Loucy (cell line): ENCODE measurements around the gene CTSE.
A peak's percentile ranks its signal among the peaks of the same experiment; 100 is the strongest.

Source experiments
- H2AFZ ChIP-seq: fragments of 200-600 bp; sonication (generic); 2 replicates; pipeline ENCODE4 v1.6.0; 2016; ENCODE audit warnings: antibody characterized with exemption, mild to moderate bottlenecking, low read length, moderate library complexity
- H3F3A ChIP-seq: fragments of 200-600 bp; 2 replicates; pipeline ENCODE4 v1.6.0; 2016; ENCODE audit warnings: antibody characterized with exemption, low read depth, mild to moderate bottlenecking
- H3K27me3 ChIP-seq: fragments of 200-600 bp; sonication (generic); 2 replicates; pipeline ENCODE4 v1.6.1; 2014; ENCODE audit warnings: low read length, mild to moderate bottlenecking; ENCODE audit not compliant: insufficient read depth, poor library complexity, severe bottlenecking
- H3K36me3 ChIP-seq: fragments of 200-600 bp; sonication (generic); 2 replicates; pipeline ENCODE4 v1.6.1; 2016; ENCODE audit warnings: low read length; ENCODE audit not compliant: insufficient read depth
- H3K4me1 ChIP-seq: fragments of 200-600 bp; sonication (generic); 2 replicates; pipeline ENCODE4 v1.5.1; 2014; ENCODE audit warnings: low read length, mild to moderate bottlenecking; ENCODE audit not compliant: insufficient read depth, poor library complexity, severe bottlenecking
- H3K4me2 ChIP-seq: fragments of 200-600 bp; sonication (generic); 2 replicates; pipeline ENCODE4 v1.6.0; 2014; ENCODE audit warnings: antibody characterized with exemption, low read length, low read depth, mild to moderate bottlenecking; ENCODE audit not compliant: poor library complexity, severe bottlenecking
- H3K4me3 ChIP-seq: fragments of 200-600 bp; sonication (generic); 2 replicates; pipeline ENCODE4 v1.5.1; 2014; ENCODE audit warnings: low read length, mild to moderate bottlenecking, mixed read lengths; ENCODE audit not compliant: poor library complexity, severe bottlenecking
- H3K79me2 ChIP-seq: fragments of 200-600 bp; sonication (generic); 2 replicates; pipeline ENCODE4 v1.6.1; 2014; ENCODE audit warnings: low read length; ENCODE audit not compliant: insufficient read depth
- H3K9ac ChIP-seq: fragments of 200-600 bp; sonication (generic); 2 replicates; pipeline ENCODE4 v1.6.0; 2014; ENCODE audit warnings: mild to moderate bottlenecking, low read depth, low read length, moderate library complexity; ENCODE audit not compliant: poor library complexity, severe bottlenecking
- H3K9me2 ChIP-seq: fragments of 200-600 bp; sonication (generic); replicated peaks from 2 replicates; pipeline ENCODE4 v1.6.1; 2016; ENCODE audit warnings: low read depth, low read length, mixed read lengths
- H3K9me3 ChIP-seq: fragments of 200-600 bp; sonication (generic); 2 replicates; pipeline ENCODE4 v1.6.1; 2014; ENCODE audit warnings: mild to moderate bottlenecking, antibody characterized with exemption, low read length, low read depth; ENCODE audit not compliant: insufficient read depth
- H4K20me1 ChIP-seq: fragments of 200-600 bp; sonication (generic); 2 replicates; pipeline ENCODE4 v1.6.0; 2014; ENCODE audit warnings: antibody characterized with exemption, low read length, mild to moderate bottlenecking; ENCODE audit not compliant: insufficient read depth, poor library complexity, severe bottlenecking
- EZH2phosphoT487 ChIP-seq: fragments of 200-600 bp; IDR thresholded peaks from 2 replicates; pipeline ENCODE4 v1.6.1; 2018; ENCODE audit warnings: antibody characterized with exemption, mild to moderate bottlenecking, moderate library complexity, borderline replicate concordance
- TF ChIP-seq, protein P1 (sequence below): fragments of 200-600 bp; sonication (generic); conservative IDR thresholded peaks from 2 replicates; pipeline ENCODE4 v1.5.1; 2014; ENCODE audit warnings: mild to moderate bottlenecking, antibody characterized with exemption, low read length

Gene CTSE

DNA sequence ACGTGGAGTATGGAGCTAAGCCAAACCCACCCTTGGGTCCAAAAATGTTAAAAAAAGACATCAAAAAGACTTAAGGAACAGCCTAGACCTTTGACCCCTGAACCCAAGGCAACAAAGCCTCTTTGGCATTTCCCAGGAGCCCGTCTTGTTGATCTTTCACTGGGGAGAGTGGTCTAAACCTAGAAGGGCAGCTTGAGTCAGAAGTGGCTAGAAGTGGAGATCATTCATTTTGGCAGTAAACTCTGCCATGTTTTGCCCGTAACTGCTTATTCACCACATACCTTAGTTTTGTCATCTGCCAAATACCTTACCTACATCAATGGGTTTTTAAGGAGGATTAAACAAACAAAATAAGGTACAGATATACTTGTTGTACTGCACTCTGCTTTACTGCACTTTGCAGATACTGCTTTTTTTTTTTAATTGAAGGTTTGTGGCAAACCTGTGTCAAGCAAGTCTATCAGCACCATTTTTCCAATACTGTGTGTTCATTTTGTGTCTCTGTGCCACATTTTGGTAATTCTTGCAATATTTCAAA is 1.7 kb upstream of the CTSE start:
- H3K27me3 ChIP-seq, result no peaks in the 10 kb centered on the region
- H2AFZ ChIP-seq, result no peak overlapping the region
- no peaks in the 10 kb centered on the region for H3K79me2 ChIP-seq
- no peak overlapping the region for H3K4me3 ChIP-seq
- no peak overlapping the region for H3K4me2 ChIP-seq
- H3K36me3 ChIP-seq, result no peaks in the 10 kb centered on the region
- H3K9me2 ChIP-seq, result no peaks in the 10 kb centered on the region
- no peaks in the 10 kb centered on the region for H3K9me3 ChIP-seq
- no peaks in the 10 kb centered on the region for H3F3A ChIP-seq
- no peak for TF ChIP-seq EZH2phosphoT487
- TF ChIP-seq, protein P1, sequence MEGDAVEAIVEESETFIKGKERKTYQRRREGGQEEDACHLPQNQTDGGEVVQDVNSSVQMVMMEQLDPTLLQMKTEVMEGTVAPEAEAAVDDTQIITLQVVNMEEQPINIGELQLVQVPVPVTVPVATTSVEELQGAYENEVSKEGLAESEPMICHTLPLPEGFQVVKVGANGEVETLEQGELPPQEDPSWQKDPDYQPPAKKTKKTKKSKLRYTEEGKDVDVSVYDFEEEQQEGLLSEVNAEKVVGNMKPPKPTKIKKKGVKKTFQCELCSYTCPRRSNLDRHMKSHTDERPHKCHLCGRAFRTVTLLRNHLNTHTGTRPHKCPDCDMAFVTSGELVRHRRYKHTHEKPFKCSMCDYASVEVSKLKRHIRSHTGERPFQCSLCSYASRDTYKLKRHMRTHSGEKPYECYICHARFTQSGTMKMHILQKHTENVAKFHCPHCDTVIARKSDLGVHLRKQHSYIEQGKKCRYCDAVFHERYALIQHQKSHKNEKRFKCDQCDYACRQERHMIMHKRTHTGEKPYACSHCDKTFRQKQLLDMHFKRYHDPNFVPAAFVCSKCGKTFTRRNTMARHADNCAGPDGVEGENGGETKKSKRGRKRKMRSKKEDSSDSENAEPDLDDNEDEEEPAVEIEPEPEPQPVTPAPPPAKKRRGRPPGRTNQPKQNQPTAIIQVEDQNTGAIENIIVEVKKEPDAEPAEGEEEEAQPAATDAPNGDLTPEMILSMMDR, result no peak
- no peaks in the 10 kb centered on the region for H4K20me1 ChIP-seq
- H3K9ac ChIP-seq, result no peak overlapping the region
- H3K4me1 ChIP-seq, result peaks cover 14% of the 10 kb centered on the region

DNA sequence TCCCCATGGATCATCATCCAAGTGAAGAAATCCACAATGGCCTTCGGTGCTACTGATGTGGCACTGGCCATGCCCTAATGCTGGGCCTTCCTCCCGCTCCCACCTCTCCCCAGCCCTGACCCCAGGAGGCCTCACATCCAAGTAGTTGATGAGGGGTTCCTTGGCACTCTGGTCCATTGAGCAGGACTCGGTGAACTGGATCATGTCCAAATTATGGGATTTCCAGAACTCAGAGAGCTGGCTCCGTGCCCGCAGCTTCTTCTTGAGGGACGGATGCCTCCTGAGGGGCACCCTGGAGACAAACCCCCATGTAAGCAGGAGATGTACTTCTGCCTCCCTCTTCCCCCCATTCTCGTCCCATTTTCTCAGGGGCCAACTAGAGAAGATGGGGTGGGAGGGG is 929 bp downstream of the CTSE start:
- H4K20me1 ChIP-seq, result no peaks in the 10 kb centered on the region
- no peaks in the 10 kb centered on the region for H3K9me3 ChIP-seq
- H2AFZ ChIP-seq, result no peak overlapping the region
- H3K4me2 ChIP-seq, result no peak overlapping the region
- no peak for TF ChIP-seq EZH2phosphoT487
- H3K27me3 ChIP-seq, result no peaks in the 10 kb centered on the region
- H3F3A ChIP-seq, result no peaks in the 10 kb centered on the region
- H3K79me2 ChIP-seq, result no peaks in the 10 kb centered on the region
- H3K36me3 ChIP-seq, result no peaks in the 10 kb centered on the region
- no peak overlapping the region for H3K9ac ChIP-seq
- peaks cover 11% of the 10 kb centered on the region for H3K4me1 ChIP-seq
- H3K4me3 ChIP-seq, result no peak overlapping the region
- H3K9me2 ChIP-seq, result no peaks in the 10 kb centered on the region

DNA sequence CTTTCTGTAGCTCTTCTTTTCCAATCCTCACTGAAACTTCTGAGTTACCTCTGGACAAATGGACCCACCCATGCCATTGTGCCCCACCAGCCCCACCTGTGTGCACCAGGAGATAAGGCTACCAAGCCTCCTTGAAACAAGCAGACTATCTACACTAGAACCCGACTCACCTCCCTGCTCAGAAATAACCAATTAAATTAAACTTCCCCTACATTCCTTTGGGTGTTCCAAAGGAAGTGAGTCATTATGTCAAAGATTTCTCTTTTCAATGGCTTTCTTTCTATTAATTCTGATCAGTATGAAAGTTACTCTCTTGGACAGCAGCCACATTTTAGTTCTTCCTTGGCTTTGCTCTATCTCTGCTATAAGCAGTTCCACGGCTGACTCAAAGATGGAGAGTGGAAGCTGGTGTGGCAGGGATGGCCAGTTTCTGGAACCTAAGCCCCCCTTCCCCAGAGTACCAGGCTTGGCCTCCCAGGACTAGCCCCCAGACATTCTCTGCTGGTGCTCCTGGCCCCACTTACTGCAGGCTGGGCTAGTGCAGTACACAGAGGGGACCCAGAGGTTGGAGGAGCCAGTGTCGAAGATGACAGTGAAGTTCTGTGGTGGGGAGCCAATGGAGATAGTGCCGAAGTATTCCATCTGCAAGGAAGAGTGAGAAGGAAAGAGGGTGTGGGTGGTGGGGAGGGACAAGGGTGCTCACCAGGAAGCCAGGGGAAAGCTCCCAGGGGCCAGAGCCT is 1.9 kb downstream of the CTSE start:
- TF ChIP-seq, protein P1, result no peak
- TF ChIP-seq EZH2phosphoT487, result no peak
- H3K9ac ChIP-seq, result no peak overlapping the region
- H3K79me2 ChIP-seq, result no peaks in the 10 kb centered on the region
- no peak overlapping the region for H3K4me2 ChIP-seq
- H3K9me3 ChIP-seq, result no peaks in the 10 kb centered on the region
- H3K27me3 ChIP-seq, result no peaks in the 10 kb centered on the region
- H3F3A ChIP-seq, result no peaks in the 10 kb centered on the region
- no peaks in the 10 kb centered on the region for H3K9me2 ChIP-seq
- H3K36me3 ChIP-seq, result no peaks in the 10 kb centered on the region
- H2AFZ ChIP-seq, result peak overlapping the region; percentile 3; the same call in 1 of the 2 replicates
- peaks cover 11% of the 10 kb centered on the region for H3K4me1 ChIP-seq
- no peak overlapping the region for H3K4me3 ChIP-seq
- H4K20me1 ChIP-seq, result no peaks in the 10 kb centered on the region
